GM12891 (cell line): ENCODE results near the gene USP9X.

ENCODE experiments used
- POLR2A ChIP-seq: IDR thresholded peaks from 2 replicates; pipeline ENCODE4 v1.6.1; 2011; ENCODE audit warnings: low read depth, low read length, control low read depth
- POLR2AphosphoS5 ChIP-seq: IDR thresholded peaks from 2 replicates; pipeline ENCODE4 v1.6.1; 2011; ENCODE audit warnings: low read depth, low read length, control low read depth
- TAF1 ChIP-seq: IDR thresholded peaks from 2 replicates; pipeline ENCODE4 v1.6.1; 2011; ENCODE audit warnings: low read depth, low read length, control low read depth

DNA sequence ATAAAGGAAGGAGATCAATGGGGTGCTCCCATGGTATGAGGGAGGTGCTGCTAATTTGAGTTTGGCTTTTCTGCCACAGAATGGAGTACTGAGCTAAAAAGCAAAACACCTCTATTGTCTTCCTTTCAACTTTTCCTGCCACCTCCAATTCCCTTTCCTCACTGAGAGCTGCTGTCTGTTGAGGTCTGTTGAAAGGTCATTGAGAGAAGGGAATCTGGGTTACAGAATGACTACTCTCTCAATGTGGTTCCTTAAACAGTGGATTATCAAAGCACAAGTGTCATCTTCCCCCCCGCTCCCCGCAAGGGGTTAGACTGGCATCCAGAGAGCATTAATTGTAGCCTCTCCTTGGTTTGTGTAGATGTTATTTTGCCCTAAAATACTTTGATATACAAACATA, 10.7 kb downstream of the USP9X start:
- no peak for TF ChIP-seq POLR2A
- TF ChIP-seq POLR2AphosphoS5: no peak
- no peak for TF ChIP-seq TAF1
